ENCODE data around the gene ATP2A3. TPM values are rescaled to one million over a fixed set of nuclear protein-coding genes. Genes with fewer than 3 reads are reported as not detected.

The ATP2A3 gene
- total RNA-seq, 1 experiment from 2014 or later, result 8.2 TPM

GRCh38 chr17:4006745-4007211 lies 42.5 kb upstream of the ATP2A3 start:
- no peak overlapping the region for H3K4me3 Mint-ChIP-seq (ENCODE audit: unreplicated experiment)
- H3K36me3 Mint-ChIP-seq (ENCODE audit: insufficient read depth, unreplicated experiment), result peaks cover 17% of the 10 kb centered on the region
- Histone ChIP-seq H3K4me1 (peaks cover 12% of the 10 kb centered on the region), H3K4me3 (ENCODE audit: low read depth, low read length) (no peak overlapping the region), H3K27me3 (replicated peaks; ENCODE audit: control insufficient read depth, insufficient read depth, low read length) (no peaks in the 10 kb centered on the region), H3K9me3 (no peaks in the 10 kb centered on the region), H3K36me3 (ENCODE audit: control insufficient read depth, insufficient read depth, low read length) (no peaks in the 10 kb centered on the region)
- no peaks in the 10 kb centered on the region for H3K4me1 Mint-ChIP-seq (ENCODE audit: low read depth, unreplicated experiment)
- H3K27me3 Mint-ChIP-seq (ENCODE audit: insufficient read depth, unreplicated experiment), result no peaks in the 10 kb centered on the region
- ChIA-PET POLR2A (no interaction called here), CTCF (no interaction called here)
- H3K27ac Mint-ChIP-seq (ENCODE audit: unreplicated experiment), result peak overlapping the region; percentile 7
- intact Hi-C loops (cut with micrococcal nuclease; ENCODE audit: unreplicated experiment), result no loop called here
- no peaks in the 10 kb centered on the region for H3K9me3 Mint-ChIP-seq (ENCODE audit: unreplicated experiment)
- TF ChIP-seq, protein P1, sequence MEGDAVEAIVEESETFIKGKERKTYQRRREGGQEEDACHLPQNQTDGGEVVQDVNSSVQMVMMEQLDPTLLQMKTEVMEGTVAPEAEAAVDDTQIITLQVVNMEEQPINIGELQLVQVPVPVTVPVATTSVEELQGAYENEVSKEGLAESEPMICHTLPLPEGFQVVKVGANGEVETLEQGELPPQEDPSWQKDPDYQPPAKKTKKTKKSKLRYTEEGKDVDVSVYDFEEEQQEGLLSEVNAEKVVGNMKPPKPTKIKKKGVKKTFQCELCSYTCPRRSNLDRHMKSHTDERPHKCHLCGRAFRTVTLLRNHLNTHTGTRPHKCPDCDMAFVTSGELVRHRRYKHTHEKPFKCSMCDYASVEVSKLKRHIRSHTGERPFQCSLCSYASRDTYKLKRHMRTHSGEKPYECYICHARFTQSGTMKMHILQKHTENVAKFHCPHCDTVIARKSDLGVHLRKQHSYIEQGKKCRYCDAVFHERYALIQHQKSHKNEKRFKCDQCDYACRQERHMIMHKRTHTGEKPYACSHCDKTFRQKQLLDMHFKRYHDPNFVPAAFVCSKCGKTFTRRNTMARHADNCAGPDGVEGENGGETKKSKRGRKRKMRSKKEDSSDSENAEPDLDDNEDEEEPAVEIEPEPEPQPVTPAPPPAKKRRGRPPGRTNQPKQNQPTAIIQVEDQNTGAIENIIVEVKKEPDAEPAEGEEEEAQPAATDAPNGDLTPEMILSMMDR (IDR thresholded peaks at IDR 0.05; ENCODE audit: insufficient read depth in 1 of 2, low read depth in 1 of 2, low read length in 1 of 2, severe bottlenecking in 1 of 2, unreplicated experiment in 1 of 2), result no peak
- no TSS peak for BruUV-seq (replicated peaks)
- no peak for DNase-seq

DNA sequence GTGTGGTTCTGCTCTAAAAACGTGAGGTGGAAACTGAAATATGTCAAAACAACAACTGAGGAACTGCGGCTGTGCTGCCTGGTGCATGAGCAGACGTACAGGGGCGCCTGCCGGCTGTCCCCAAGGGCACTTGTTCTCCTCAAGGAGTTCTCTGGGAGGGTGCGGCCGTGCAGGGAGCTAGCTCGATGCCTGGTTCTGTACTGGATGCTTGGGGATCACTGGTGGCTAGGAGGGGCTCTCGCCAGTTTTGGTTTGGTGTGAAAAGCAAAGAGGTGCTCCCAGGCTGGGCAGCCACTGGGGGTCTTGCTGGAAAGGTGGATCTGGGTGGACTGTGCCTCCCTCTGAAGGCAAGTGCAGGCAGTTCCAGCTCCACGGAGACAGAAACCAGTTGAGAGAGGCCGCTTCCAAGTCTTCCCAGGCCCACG lies 41.9 kb upstream of the ATP2A3 start:
- Mint-ChIP-seq H3K36me3 (ENCODE audit: insufficient read depth, unreplicated experiment) (peaks cover 17% of the 10 kb centered on the region), H3K27ac (ENCODE audit: unreplicated experiment) (no peak overlapping the region), H3K4me3 (ENCODE audit: unreplicated experiment) (no peak overlapping the region), H3K9me3 (ENCODE audit: unreplicated experiment) (no peaks in the 10 kb centered on the region), H3K4me1 (ENCODE audit: low read depth, unreplicated experiment) (no peaks in the 10 kb centered on the region), H3K27me3 (ENCODE audit: insufficient read depth, unreplicated experiment) (no peaks in the 10 kb centered on the region)
- intact Hi-C loops (cut with micrococcal nuclease; ENCODE audit: unreplicated experiment), result no loop called here
- Histone ChIP-seq H3K27me3 (replicated peaks; ENCODE audit: control insufficient read depth, insufficient read depth, low read length) (no peaks in the 10 kb centered on the region), H3K9me3 (no peaks in the 10 kb centered on the region), H3K4me1 (peaks cover 12% of the 10 kb centered on the region), H3K4me3 (ENCODE audit: low read depth, low read length) (no peak overlapping the region), H3K36me3 (ENCODE audit: control insufficient read depth, insufficient read depth, low read length) (no peaks in the 10 kb centered on the region)
- no TSS peak for BruUV-seq (replicated peaks)
- ChIA-PET CTCF (no interaction called here), POLR2A (no interaction called here)
- TF ChIP-seq, protein P1 (IDR thresholded peaks at IDR 0.05; ENCODE audit: insufficient read depth in 1 of 2, low read depth in 1 of 2, low read length in 1 of 2, severe bottlenecking in 1 of 2, unreplicated experiment in 1 of 2), result no peak
- no peak for DNase-seq

DNA sequence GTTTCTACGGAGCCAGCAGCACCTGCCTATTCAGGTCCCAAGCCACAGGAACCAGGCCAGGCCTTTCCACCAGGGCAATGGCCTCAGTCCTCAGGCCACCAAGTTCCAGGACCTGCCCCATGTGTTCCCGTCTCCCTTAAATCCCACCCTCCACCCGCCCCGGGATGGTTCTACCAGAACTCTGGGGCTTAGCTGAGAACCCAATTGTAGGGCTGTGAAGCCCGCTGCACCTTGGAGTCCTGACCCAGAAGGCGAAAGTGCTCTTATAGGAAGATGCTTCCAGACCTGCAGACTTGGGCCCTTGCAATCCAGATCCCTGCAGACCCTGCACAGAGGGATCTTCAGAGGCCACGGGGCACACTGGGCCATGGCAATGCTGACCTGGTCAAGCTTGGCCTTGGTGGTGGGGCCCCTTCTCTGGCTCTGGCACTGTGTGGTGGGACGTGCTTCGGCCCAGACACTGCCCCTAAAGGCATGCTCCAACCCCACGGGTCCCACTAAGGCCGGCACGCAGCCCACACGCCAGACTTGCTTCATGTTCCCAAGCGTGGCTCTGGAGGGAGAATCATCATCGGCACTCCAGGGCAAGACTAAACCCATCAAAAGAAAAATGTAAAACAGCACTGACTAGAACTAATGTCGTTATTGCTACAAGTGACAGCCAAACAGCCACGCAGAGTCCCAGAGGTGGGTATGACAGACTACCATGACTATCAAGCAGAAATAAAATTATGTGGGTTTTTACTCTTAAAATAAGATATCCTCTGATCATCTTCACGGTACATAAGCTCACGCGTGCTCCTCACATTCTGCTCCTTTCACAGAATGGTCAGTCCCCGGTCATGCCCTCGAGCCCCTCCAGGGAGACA lies 41.3 kb upstream of the ATP2A3 start:
- intact Hi-C loops (cut with micrococcal nuclease; ENCODE audit: unreplicated experiment), result no loop called here
- ChIA-PET POLR2A (no interaction called here), CTCF (interaction anchor here (0.6 kb wide), 1 partner anchor 234 kb away, joined by 4 read pairs; no protein-coding TSS in a partner anchor)
- H3K36me3 ChIP-seq (ENCODE audit: control insufficient read depth, insufficient read depth, low read length), result no peaks in the 10 kb centered on the region
- no peaks in the 10 kb centered on the region for H3K4me1 Mint-ChIP-seq (ENCODE audit: low read depth, unreplicated experiment)
- TF ChIP-seq, protein P1 (IDR thresholded peaks at IDR 0.05; ENCODE audit: insufficient read depth in 1 of 2, low read depth in 1 of 2, low read length in 1 of 2, severe bottlenecking in 1 of 2, unreplicated experiment in 1 of 2), result no peak
- peaks cover 12% of the 10 kb centered on the region for H3K4me1 ChIP-seq
- BruUV-seq (replicated peaks), result no TSS peak
- H3K9me3 Mint-ChIP-seq (ENCODE audit: unreplicated experiment), result no peaks in the 10 kb centered on the region
- no peak overlapping the region for H3K4me3 ChIP-seq (ENCODE audit: low read depth, low read length)
- no peak overlapping the region for H3K4me3 Mint-ChIP-seq (ENCODE audit: unreplicated experiment)
- no peak for DNase-seq
- no peaks in the 10 kb centered on the region for H3K27me3 Mint-ChIP-seq (ENCODE audit: insufficient read depth, unreplicated experiment)
- no peaks in the 10 kb centered on the region for H3K9me3 ChIP-seq
- H3K27me3 ChIP-seq (replicated peaks; ENCODE audit: control insufficient read depth, insufficient read depth, low read length), result no peaks in the 10 kb centered on the region
- no peak overlapping the region for H3K27ac Mint-ChIP-seq (ENCODE audit: unreplicated experiment)
- H3K36me3 Mint-ChIP-seq (ENCODE audit: insufficient read depth, unreplicated experiment), result peaks cover 22% of the 10 kb centered on the region

Measured in Caco-2 (cell line).